IPS-NIHi7 (cell line): Measurements from ENCODE around the gene CAP2.

Source experiments
- DNase-seq: peaks from one replicate; pipeline ENCODE4 v3.0.0; 2012; ENCODE audit warnings: mixed read lengths; ENCODE audit errors: extremely low spot score

The CAP2 gene

DNA sequence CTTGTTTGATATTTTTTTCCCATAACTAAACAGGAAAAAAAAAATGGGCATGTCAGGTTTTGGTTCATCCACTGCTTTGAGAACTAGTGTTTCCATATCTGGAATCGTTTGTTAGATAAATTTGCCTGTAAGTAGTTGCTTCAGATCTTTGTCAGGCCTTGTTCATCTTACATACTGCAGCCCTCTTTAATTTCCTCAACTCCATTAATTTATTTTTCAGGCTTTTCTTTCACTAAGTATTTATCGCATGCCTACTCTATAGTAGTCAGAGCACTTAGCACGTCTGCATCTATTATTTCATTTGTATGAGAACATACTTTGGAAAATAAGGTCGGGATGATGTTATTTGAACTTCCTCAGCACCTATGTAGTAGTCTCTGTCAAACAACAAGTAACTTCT lies 80.9 kb downstream of the CAP2 start:
- DNase-seq, result no peak

DNA sequence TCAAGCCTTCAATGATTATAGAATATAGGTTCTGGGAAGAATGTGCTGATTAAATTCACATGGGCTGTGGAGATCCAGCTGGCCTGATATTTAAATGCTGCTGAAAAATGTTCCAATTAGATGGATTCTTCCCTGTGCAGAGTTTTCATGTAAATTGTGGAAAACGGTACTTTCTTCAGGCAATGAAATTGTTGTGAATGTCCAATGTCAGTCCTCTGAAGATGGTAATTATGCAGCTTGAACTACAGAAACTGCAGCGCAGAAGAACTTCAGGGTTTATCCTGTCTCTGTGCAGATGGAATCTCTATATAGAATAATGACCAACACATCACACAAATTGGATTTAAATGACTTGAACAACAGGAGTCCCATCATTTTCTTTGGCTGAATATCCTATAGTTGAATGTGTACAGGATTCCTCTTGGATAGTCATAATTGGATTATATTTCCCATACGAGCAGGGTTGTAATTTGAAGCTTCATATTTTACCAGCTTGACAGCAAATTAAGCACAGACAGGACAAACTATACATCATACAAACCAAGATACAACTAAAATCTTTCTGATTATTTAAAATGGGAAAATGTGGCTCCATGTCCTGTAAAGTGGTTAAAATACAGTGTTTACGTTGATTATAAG lies 82.3 kb downstream of the CAP2 start:
- no peak for DNase-seq

DNA sequence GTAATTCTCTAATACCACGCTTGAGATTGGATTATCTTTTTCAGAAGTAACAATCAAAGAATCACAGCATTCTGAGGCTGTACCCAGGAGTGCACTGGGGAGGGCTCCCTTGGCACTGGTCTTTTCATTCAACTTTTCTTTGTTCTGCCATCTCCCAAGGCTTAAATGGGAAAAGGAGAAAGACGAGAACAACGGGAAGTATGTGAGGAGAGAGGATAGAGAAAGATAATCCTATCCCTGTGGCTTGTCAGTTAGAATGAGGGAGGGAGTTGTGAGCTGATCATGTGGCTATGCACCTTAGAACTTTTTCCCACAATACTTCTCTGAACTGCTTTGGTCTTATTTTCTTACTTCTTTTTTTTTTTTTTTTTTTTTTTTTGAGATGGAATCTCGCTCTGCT lies 83.1 kb downstream of the CAP2 start:
- DNase-seq, result no peak

DNA sequence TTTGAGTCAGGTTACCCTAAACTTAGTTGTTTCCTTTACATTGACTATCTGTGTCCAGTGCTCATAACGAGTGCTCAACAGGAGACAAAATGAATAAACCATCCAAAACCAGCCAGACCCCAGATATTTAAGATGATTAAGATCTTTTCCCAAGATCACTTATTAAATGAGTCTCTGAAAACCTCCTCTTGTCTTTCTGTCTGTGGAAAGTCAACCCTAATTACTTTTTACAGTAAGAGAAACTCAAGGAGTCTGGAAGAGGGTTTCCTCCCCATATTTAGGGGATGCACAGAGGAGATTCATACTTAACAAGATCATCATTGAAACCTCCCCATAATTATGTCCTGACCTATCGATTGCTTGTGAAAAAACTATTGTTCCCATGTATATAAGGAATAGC lies 84.0 kb downstream of the CAP2 start:
- DNase-seq, result no peak

DNA sequence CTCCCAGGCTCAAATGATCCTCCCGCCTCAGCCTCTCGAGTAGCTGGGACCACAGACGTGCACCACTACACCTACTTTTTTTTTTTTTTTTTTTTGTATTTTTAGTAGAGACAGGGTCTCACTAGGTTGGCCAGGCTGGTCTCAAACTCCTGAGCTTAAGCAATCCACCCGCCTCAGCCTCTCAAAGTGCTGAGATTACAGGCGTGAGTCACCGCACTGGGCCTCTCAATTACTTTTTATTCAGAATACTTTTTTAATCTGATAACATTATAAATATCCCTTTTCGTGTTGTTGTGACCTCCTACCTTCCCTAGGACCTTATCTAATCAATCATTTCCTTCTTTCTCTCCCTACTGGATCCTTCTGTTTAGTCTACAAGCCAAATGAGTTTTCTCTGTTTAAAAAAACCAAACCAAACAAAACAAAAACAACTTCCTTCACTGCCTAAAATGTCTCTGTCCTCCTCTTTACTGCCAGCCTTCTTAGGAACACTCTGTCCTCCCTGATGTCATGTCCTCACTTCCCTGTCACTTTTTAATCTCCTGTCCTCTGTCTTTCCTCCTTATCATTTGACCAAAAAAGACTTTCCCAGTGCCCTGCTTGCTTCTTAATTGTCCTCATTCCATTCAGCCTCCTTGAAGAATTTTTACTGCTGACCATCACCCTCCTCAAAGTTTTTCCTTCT lies 85.0 kb downstream of the CAP2 start:
- no peak for DNase-seq

DNA sequence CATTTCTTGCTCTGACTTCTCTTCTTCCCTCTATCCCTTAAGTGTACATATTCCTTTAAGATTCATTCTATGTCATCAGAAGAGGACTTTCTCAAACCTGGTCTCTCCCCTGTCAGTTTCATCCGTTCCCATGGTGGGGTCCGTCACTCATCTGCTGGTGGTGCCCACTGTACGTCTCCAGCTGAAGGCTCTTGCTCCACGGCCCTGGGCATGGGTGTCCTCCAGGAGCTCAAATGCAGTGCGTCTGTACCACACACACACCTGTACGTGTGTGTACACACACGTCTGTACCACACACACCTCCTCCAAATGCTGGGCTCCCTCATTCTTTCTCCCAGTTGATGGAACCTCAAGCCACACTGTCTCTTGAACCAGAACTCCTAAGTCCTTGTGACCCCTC lies 85.6 kb downstream of the CAP2 start:
- no peak for DNase-seq

DNA sequence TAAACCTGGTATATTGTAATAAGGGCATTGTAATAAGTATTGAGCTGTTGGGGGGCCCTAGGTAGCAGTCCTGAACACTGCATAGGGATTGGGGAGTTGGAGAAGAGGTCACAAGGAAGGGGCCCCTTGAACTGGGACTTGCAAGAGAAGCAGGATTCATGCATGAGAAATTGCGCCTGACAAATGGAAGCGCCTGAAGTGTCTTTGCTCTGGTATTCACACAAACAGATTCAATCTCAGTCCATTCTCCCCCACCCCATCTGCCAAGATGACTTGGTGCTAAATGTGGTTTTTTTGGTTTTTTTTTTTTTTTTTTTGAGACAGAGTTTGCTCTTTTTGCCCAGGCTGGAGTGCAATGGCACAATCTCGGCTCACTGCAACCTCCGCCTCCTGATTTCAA lies 87.1 kb downstream of the CAP2 start:
- no peak for DNase-seq

DNA sequence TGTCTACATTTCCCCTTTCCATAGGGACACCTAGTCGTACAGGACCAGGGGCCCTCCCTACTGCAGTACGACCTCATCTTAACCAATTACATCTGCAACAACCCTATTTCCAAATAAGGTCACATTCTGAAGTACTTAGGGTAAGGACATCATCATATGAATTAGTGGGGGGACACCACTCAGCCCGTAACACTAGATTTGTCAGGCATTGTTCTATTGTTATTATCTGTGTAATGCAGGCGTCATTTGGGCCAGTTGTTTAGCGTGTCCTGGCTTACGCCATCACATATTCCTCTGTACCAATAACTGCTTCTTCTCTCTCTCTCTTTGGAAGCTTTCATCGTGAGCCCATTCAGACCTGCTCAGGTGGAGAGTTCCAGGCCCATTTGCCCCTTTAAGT lies 89.3 kb downstream of the CAP2 start:
- no peak for DNase-seq

DNA sequence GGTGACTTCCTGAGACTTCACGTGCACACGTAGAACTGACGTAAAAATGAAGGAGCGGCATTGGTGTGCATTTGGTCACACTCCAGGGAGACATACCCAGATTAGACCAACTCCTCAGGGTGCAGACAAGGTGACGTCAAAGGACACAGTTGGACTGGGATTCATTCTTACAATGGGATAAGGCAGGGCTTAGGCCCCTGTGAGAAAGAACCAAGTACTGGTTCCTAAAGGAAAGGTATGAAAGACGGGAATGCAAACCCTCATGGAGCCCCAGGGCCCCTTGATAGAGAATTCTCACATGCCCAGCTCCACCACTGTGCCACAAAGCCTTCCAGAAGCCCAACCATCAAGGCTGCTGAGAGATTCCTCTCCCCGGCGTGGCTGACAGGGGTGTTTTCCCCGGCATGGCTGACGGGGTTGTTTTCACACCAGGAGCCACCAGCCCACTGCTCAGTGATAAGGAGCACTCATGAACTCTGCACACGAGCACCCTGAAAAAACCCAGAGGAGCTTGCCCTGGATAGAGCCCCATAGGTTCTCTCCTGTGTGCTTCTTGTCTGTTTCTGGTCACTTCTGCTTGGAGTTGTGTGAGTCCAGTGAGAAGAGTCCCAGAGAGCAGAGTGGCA lies 90.1 kb downstream of the CAP2 start:
- DNase-seq, result no peak

DNA sequence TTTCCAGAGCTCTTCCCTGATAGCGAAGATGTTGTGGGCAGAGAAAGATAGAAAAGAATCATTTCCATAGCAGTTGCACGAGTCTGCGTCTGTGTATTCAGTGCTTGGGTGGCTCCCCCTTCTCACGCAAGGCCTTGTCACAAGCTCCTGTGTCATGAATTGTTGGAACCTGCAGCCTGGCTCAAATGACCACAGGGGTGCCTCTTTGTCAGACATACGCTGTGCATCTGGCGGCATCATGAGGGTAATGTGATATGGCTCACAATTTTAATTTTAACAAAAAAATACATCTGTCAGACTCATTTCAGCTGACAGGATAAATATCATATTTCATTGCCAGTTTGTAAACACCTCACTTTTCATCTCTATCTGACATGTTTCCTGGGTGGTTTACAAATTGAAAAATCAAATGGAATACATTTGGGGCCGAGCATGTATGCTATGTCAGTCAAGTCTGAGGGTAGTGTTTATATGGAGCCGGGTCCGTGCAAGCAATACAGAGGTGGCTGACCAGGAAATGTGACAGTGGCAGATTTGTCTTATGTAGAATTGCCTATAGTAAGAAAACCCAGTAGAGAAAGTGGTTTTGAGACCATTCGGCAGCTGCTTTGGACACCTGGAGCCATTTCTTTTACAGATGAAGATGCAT lies 90.9 kb downstream of the CAP2 start:
- no peak for DNase-seq

DNA sequence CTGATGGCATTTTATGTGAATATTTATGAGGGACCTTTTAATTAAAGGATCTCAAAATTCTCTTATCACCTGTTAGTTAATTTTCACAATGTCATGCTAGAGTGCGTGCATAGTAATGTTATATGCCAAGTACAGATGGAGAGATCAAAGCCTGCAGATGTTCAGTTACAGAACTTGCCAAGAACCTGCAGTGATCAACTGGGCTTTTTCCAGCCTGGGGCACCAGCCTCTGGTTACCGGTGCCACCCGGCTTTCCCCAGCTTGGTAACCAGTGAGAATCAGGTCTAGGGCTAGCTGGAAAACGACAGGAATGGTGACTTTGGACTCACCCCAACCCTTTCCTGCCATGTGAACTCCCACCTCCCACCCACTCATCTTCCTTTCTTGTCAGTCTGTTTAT lies 91.8 kb downstream of the CAP2 start:
- DNase-seq, result no peak

DNA sequence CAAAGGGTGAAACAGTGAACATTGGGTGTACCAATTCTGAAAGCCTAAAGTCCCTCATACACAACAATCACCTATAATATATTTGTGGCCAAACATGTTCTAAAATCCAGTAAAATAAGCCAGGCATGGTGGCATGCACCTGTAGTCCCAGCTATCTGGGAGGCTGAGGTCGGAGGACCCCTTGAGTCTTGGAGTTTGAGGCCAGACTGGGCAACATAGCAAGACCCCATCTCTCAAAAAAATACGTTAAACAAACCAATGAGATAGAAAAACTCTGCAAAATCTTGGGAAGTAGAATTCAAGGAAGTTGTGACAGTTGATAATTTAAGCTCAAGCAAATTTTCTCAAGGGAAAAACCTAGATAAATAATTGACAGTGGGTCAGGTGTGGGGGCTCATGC lies 92.6 kb downstream of the CAP2 start:
- DNase-seq, result no peak

DNA sequence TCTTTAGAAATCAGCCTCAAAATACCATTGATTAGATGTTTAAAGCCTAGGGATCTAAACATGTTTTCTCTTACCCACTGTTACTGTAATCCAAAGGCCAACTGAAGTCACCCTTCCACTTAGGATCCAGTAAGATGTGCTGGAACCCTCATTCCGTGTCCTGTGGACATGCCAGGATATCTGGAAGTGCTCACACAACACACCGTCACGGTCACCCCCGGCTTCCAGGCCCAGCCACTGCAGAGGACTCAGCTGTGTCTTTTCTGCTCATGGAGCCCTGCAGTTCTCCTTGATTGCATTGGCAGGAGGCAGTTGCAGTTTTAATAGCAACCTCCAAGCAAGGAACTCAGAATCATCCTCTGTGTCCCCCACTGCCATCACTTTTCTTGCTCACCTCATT lies 93.3 kb downstream of the CAP2 start:
- no peak for DNase-seq

DNA sequence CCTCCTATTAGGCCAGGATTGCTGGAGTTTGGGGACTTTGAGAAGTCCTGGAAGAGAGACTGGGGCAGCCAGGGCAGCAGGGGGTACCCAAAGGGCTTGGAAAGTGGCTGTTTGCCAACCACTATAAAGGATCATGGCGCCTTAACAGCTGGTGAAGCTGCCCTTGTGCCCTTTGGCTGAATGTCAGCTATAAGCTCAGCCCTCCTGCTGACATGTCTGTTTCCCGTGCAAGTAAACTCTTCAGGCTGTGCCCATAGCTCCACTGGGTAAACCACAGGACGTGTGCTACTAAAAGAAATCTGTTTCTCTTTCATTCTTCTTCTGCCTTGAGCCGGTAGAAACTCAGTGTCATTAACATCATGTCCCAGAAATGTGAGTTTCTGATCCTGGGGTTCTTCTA lies 97.3 kb downstream of the CAP2 start:
- DNase-seq, result no peak

DNA sequence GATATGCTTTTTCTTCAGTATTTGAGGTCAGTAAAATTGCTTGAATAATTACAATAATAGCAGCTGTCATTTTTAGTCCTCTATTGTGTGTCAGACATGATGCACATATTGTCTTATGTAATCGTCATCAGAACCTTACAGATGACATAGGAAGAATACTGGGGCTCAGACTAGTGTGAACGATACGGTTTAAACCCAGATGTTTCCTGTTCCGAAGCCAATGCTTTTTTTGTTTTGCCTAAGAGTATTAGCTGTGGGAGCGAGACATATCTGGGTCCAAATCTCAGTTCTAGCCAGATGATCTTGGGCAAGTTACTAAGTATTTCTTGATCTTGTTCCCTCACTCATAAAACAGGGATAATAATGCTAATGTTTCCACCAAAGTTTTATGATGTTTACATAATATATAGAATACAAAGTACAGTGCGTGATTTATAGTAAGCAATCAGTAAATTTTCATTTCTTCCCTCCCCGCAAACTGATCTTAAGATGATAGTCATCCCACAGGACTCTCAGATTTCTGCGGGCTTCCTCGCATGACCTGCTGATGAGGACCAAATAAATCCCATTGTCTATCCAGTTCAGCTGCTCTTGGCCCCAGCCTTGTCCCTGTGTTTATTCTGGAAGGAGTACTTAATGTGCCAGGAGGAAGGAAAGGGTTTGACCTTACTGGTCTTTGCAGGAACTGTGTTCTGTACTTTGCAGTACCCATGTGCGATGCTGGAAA lies 98.2 kb downstream of the CAP2 start:
- DNase-seq, result no peak

DNA sequence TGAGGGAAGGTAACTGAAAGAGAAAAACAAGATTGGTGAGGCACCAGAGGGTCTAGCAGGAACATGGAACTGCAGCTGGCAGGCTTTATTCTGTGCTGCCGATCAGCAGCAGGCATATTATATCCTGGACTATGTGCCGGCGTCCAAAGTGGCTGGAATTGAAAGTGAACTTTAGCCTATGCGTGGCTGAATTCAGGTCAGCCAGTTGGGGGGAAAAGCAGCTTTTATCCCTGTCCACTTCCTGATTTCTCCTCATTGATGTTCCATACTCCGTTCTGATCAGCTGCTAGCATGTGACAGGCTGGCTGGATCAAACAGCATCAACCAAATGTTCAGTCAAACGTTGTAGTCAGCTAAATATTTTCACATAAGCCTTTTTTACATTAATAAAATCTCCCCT lies 99.0 kb downstream of the CAP2 start:
- no peak for DNase-seq

DNA sequence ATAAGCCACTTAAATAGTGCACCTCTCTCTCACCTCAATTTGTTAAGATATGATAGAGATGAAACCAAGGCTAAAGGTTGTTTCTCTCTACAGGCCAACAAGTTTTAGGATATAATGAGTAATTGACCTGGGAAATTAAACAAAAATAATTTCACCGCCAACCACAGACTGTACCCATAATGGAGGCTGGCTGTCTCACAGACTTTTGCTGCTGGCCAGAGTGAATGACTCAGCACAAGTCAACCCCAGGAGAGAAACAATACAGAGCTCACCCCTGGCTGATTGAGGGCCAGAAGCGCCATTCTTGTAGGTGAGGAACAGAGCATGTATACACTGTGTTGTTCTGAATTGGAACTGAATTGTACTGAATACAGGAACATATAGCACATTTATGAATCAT lies 99.9 kb downstream of the CAP2 start:
- DNase-seq, result no peak

DNA sequence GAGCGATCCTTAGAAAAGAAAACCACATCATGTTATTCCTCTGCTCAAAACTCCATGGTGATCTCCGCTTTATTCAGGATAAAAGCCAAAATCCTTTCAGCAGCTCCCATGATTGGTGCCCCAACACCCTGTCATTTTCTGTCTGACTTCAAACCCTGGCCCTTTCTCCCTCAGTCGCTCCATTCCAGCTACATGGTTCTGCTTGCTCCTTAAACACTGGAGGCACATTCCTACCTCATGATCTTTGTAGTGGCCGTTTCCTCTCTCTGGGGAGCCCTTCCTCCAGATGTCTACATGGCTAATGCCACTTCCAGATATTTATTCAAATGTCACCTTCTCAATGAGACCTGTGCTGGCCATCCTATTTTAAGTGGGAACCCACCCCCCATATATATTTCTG lies 100.8 kb downstream of the CAP2 start:
- DNase-seq, result no peak

DNA sequence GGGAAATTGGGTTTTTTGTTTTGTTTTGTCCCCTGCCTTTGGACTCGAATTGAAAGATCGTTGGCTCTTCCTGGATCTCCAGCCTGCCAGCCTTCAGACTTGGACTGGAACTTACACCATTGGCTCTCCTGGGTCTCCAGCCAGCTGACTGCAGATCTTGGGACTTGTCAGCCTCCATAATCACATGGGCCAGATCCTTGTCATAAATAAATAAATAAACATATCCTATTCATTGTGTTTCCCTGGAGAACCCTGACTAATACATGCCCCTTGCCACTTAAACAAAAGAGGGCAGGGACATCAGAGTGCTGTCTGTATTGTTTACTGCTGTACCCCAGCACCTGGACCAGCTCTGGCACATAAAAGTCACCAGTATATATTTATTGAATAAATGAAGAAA lies 101.5 kb downstream of the CAP2 start:
- no peak for DNase-seq

DNA sequence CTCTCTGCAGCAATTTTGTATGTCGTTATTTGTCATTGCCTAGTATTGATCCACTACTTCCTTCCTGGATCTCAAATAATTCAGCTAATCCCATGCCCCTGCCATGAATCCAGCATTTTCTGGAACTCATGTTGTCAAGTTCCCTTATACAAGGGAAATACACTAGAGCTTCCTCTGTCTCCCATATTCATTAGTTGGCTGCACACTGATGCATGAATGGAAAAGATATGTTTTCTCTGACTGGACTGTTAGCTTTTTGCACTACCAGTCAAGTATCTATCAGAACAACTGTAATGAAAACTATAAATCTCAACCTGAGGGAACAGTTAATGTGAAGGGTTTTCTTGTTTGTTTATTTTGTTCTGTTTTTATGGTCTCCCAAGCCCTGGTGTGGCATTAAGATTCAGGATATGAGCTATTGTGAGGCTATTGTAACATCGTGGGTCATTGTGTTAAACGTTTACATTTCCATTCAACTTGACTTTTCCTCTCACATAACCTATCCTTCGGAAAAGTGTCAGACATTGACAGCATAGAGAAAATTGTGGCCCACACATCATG lies 104.2 kb downstream of the CAP2 start:
- DNase-seq, result no peak

DNA sequence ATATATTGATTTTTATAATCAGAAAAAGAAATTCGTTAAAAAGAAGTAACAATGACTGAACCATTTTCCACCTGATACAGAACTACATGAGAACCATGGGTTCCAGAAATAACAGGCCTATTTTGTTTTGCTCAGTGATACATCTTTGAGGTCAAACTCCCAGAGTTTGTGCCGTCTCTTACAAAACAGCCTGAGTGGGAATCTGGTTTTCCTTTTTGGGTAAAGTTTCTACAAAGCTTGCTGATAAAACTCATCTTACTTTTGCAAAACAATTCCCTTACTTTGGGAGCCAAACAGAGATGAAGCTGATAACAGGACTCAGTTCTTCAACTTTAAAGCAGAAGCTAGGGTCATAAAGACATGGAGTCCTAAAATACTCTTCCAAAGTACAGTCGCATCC lies 108.0 kb downstream of the CAP2 start:
- DNase-seq, result no peak
